PC-3 (cell line): Measurements from ENCODE around the gene INS. TPM values are rescaled to one million over a fixed set of nuclear protein-coding genes. Genes with fewer than 3 reads are reported as not detected.
"Not testable (repeated sequence)": the region's sequence is repeated elsewhere in the genome, so short reads cannot be mapped to it uniquely, and the experiment has no call there.

ENCODE experiments used
- ATAC-seq: fragments of 200-7000 bp; cut with Tn5 transposase; 2 replicates; pipeline ENCODE4 v1.9.1; 2020; ENCODE audit warnings: mild to moderate bottlenecking, moderate library complexity
- BruUV-seq: library from RNA; stranded (reverse); fragments of 400-500 nt; replicated peaks from 2 replicates; lab custom pipeline; 2021; lab: Mats Ljungman, UMichigan
- CTCF ChIA-PET: fragments of 300-600 bp; sonication (Branson Sonifier 250); formaldehyde crosslinking; loops from one replicate; lab custom pipeline; 2022; ENCODE audit warnings: antibody characterized with exemption; lab: Charles Lee
- POLR2A ChIA-PET: fragments of 300-600 bp; sonication (Branson Sonifier 250); formaldehyde crosslinking; loops from one replicate; lab custom pipeline; 2022; ENCODE audit warnings: antibody characterized with exemption; ENCODE audit not compliant: unreplicated experiment; lab: Charles Lee
- DNase-seq: peaks from one replicate; pipeline ENCODE4 v3.0.0-alpha.2; 2015
- H2AFZ ChIP-seq: fragments of 300-600 bp; sonication (generic); 2 replicates; pipeline ENCODE4 v1.6.0; 2016; ENCODE audit warnings: antibody characterized with exemption, low read length
- H3F3A ChIP-seq: fragments of 300-600 bp; sonication (generic); one replicate; pipeline ENCODE4 v1.6.0; 2017; ENCODE audit warnings: antibody characterized with exemption, low read length, control low read depth, mild to moderate bottlenecking; ENCODE audit not compliant: unreplicated experiment
- H3K27ac ChIP-seq: fragments of 300-600 bp; sonication (generic); 2 replicates; pipeline ENCODE4 v1.5.1; 2016; ENCODE audit warnings: mild to moderate bottlenecking, low read length
- H3K27me3 ChIP-seq: fragments of 300-600 bp; sonication (generic); 2 replicates; pipeline ENCODE4 v1.6.1; 2016; ENCODE audit warnings: low read length, mixed read lengths
- H3K36me3 ChIP-seq: fragments of 300-600 bp; sonication (generic); 2 replicates; pipeline ENCODE4 v1.6.1; 2016; ENCODE audit warnings: low read depth, mixed run types, low read length, mixed read lengths
- H3K4me1 ChIP-seq: fragments of 300-600 bp; sonication (generic); 2 replicates; pipeline ENCODE4 v1.5.1; 2016; ENCODE audit warnings: low read length; ENCODE audit not compliant: insufficient read depth
- H3K4me2 ChIP-seq: fragments of 300-600 bp; sonication (generic); 2 replicates; pipeline ENCODE4 v1.6.0; 2016; ENCODE audit warnings: low read length
- H3K4me3 ChIP-seq: fragments of 300-600 bp; sonication (generic); 2 replicates; pipeline ENCODE4 v1.5.1; 2016; ENCODE audit warnings: mild to moderate bottlenecking, low read length, mixed read lengths
- H3K79me2 ChIP-seq: fragments of 300-600 bp; sonication (generic); 2 replicates; pipeline ENCODE4 v1.6.1; 2017; ENCODE audit warnings: low read length, mixed read lengths
- H3K9ac ChIP-seq: fragments of 300-600 bp; sonication (generic); 2 replicates; pipeline ENCODE4 v1.6.0; 2016; ENCODE audit warnings: mild to moderate bottlenecking, low read length
- H3K9me2 ChIP-seq: fragments of 300-600 bp; sonication (generic); replicated peaks from 2 replicates; pipeline ENCODE4 v1.6.1; 2016; ENCODE audit warnings: mixed run types, low read length, mixed read lengths
- H3K9me3 ChIP-seq: fragments of 300-600 bp; sonication (generic); 2 replicates; pipeline ENCODE4 v1.6.1; 2016; ENCODE audit warnings: low read length, mixed read lengths
- H4K20me1 ChIP-seq: fragments of 300-600 bp; sonication (generic); 2 replicates; pipeline ENCODE4 v1.6.1; 2016; ENCODE audit warnings: low read length, mixed read lengths
- CTCF ChIP-seq: fragments of 300-600 bp; sonication (generic); conservative IDR thresholded peaks from 2 replicates; pipeline ENCODE4 v1.5.1; 2017; ENCODE audit warnings: antibody characterized with exemption, low read depth, mild to moderate bottlenecking, low read length
- EZH2 ChIP-seq: fragments of 300-600 bp; sonication (generic); IDR thresholded peaks from one replicate; pipeline ENCODE4 v1.6.1; 2017; ENCODE audit warnings: antibody characterized with exemption, mild to moderate bottlenecking, low read length; ENCODE audit not compliant: unreplicated experiment
- EZH2phosphoT487 ChIP-seq: fragments of 300-600 bp; sonication (generic); IDR thresholded peaks from 2 replicates; pipeline ENCODE4 v1.6.1; 2018; ENCODE audit warnings: mild to moderate bottlenecking, antibody characterized with exemption, low read length, borderline replicate concordance
- intact Hi-C: fragments of 100-400 bp; cut with micrococcal nuclease; formaldehyde crosslinking; loops from 2 replicates; pipeline ENCODE4 v1.9.0; 2023
- total RNA-seq: library from RNA; depleted of rRNA; stranded (reverse); fragments of >200 nt; gene quantifications from 2 replicates; pipeline ENCODE4 v1.2.3, GENCODE V29; 2014

Gene INS
- total RNA-seq, 1 experiment from 2014 or later = not detected

GRCh38 chr11:2127482-2128129, 33.4 kb downstream of the INS start:
- Histone ChIP-seq H3K4me3 (no peak overlapping the region), H3K4me1 (peaks cover 1% of the 10 kb centered on the region; the same call in 1 of the 2 replicates), H3F3A (no peaks in the 10 kb centered on the region), H3K4me2 (no peak overlapping the region), H4K20me1 (no peaks in the 10 kb centered on the region), H3K27me3 (no peaks in the 10 kb centered on the region), H3K36me3 (no peaks in the 10 kb centered on the region), H3K27ac (no peak overlapping the region), H2AFZ (no peak overlapping the region), H3K9me3 (no peaks in the 10 kb centered on the region), H3K79me2 (no peaks in the 10 kb centered on the region), H3K9ac (no peak overlapping the region), H3K9me2 (no peaks in the 10 kb centered on the region)
- ChIA-PET POLR2A (no interaction called here), CTCF (no interaction called here)
- intact Hi-C loops = no loop called here
- no peak for TF ChIP-seq CTCF
- no peak for TF ChIP-seq EZH2
- no peak for TF ChIP-seq EZH2phosphoT487
- BruUV-seq = no TSS peak
- DNase-seq (no peak), ATAC-seq (no peak)

DNA sequence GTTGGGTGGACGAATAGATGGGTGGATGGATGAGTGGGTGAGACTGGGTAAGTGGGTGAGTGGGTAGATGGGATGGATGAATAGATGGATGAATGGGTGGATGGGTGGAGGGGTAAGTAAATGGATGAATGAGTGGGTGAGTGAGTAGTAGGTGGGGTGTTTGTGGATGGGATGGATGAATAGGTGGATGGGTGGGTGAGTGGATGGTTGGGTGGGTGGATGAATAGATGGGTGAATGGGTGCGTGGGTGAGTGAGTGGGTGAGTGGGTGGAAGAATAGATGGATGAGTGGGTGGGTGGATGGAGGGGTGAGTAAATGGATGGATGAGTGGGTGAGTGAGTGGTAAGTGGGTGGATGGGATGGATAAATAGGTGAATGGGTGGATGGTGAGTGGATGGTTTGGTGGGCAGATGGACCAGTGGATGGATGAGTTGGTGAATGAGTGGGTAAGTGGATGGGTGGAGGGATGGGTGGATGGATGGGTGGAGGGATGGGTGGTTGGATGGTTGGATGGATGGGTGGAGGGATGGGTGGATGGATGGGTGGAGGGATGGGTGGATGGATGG, 34.4 kb downstream of the INS start:
- Histone ChIP-seq H3K9me2 (no peaks in the 10 kb centered on the region), H3K4me2 (no peak overlapping the region), H3K4me1 (peaks cover 7% of the 10 kb centered on the region; the same call in 1 of the 2 replicates), H3K9ac (no peak overlapping the region), H2AFZ (no peak overlapping the region), H3K9me3 (no peaks in the 10 kb centered on the region), H3K27ac (no peak overlapping the region), H3K27me3 (no peaks in the 10 kb centered on the region), H4K20me1 (no peaks in the 10 kb centered on the region), H3K36me3 (no peaks in the 10 kb centered on the region), H3F3A (no peaks in the 10 kb centered on the region), H3K79me2 (no peaks in the 10 kb centered on the region), H3K4me3 (no peak overlapping the region)
- BruUV-seq = no TSS peak
- ChIA-PET POLR2A (no interaction called here), CTCF (no interaction called here)
- DNase-seq = no peak
- intact Hi-C loops = no loop called here
- TF ChIP-seq EZH2phosphoT487 (no peak), EZH2 (no peak), CTCF (no peak)
- no peak for ATAC-seq

DNA sequence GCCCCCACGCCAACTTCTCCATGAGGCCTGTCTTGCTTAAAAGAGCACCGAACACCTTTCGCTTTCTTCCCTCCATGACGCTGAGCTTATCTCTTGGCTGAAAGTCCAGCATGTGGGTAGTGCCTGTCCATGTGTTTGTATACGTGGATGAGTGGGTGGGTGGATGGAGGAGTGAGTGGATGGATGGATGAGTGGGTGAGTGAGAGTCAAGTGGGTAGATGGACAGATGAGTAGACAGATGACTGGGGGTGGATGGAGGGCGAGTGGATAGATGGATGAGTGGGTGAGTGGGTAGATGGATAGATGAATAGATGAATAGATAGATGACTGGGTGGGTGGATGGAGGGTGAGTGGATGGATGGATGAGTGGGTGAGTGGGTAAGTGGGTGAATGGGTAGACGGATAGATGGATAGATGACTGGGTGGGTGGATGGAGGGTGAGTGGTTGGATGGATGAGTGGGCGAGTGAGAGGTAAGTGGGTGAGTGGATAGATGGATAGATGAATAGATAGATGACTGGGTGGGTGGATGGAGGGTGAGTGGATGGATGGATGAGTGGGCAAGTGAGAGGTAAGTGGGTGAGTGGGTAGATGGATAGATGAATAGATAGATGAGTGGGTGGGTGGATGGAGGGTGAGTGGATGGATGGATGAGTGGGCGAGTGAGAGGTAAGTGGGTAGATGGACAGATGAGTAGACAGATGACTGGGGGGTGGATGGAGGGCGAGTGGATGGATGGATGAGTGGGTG, 36.1 kb downstream of the INS start:
- H3K4me1 ChIP-seq, H3K9me2 ChIP-seq, POLR2A ChIA-PET, H3F3A ChIP-seq, H3K79me2 ChIP-seq, DNase-seq, H3K27ac ChIP-seq, ATAC-seq, H3K36me3 ChIP-seq, H3K4me2 ChIP-seq, H3K9me3 ChIP-seq, H3K27me3 ChIP-seq, BruUV-seq, CTCF ChIA-PET, H4K20me1 ChIP-seq, intact Hi-C loops, H3K9ac ChIP-seq, H2AFZ ChIP-seq, H3K4me3 ChIP-seq: not testable (repeated sequence)
